HG03095 (cell line): ENCODE results near the gene PADI4.

Experiments
- ATAC-seq: cut with Tn5 transposase; IDR thresholded peaks from one replicate; pipeline ENCODE4 v1.9.1; 2021; ENCODE audit warnings: moderate library complexity; ENCODE audit not compliant: unreplicated experiment

PADI4 gene

DNA sequence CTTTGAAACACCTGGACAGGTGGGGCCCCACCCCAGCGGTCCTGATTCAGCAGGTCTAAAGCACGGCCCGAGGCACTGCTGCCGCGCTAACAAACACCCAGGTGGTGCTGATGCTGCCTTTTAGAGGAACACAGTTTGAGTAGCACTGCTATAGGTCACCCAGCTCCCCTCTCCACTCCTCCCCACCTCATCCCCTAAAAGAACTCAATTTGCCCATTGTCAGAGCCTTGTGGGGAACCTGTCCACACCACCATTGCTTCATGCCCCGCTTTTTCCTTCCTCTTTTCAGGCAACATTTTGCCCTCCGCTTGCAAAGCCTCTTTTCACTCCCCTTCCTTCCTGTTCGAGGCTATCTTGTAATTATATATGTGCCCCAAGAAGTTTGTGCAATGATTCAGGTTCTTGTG is 26.2 kb upstream of the PADI4 start:
- ATAC-seq: no peak

DNA sequence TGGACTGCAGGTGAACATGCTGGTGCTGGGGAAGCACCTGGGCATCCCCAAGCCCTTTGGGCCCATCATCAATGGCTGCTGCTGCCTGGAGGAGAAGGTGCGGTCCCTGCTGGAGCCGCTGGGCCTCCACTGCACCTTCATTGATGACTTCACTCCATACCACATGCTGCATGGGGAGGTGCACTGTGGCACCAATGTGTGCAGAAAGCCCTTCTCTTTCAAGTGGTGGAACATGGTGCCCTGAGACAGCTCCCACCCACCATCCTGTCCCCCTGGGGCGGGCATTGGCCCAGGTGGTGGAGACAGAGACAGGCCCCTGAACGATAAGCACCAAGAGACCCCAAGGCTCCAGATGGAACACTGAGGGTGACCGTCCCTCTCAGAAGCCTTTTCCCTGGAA is 25.2 kb upstream of the PADI4 start:
- ATAC-seq: no peak

DNA sequence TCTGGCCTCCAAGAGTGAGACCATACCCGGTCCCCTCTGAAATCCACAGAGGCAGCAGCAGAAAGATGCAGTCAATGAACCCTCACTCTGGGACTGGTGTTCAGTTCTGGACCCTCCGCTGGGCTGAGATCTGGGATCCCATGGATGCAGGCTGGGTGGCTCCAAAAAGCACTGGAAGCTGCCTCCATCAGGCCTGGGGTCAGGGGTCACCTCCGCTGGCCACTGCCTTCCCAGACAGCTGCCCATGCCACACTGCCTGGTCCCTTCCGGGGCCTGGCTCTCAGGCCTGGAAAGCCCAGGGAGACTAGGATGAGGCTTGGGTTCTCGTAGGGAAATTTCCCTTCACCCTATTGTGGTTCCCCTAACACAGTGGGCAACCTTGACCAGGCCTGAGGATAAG is 21.4 kb upstream of the PADI4 start:
- ATAC-seq: no peak

DNA sequence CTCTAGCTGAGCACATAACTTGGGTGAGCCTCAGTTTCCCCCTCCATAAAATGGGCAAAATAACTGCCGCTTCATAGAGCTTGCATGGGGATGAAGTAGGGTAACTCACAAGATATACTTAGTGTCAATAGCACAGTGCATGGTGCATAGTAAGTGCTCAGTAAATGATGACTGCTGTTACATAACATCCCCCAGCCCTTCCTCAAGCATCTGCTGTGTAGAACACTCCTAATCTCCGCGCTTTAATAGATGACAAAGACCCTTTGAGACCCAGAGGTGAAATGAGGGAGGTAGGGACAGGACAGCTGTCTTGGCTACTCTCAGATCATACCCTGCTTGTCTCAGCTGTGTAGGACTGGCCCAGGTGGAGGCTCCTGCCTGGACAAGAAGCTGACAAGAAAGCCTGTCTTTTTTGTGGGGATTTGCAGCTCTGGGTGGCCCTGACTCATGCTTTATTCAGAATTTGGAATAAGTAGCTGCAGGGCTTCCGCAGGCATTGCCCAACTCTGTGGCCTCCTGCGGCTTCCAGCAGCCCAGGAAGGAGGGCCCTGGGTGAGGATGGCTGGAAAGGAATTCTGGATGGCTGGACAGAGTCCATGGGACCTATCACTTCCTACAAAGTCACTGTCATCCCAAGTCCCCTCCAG is 20.7 kb upstream of the PADI4 start:
- no peak for ATAC-seq

DNA sequence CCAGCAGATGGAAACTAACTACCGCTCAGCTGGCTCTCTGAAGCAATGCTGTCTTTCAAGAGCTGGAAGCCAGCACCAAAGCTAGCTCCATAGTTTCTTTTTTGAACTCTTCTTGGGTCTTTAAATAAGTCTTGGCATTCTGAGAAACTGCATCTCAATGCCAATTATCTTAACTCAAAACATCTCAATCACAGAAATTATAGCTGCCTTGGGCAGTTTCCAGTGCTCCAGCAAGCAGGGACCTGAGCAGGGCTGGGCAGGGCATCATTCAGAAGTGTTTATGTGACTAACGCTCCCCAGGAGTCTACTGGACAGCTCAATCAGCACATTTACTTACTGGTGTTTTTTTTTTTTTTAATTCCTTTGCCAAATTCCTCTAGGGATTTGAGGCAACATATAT is 18.3 kb upstream of the PADI4 start:
- ATAC-seq: no peak

DNA sequence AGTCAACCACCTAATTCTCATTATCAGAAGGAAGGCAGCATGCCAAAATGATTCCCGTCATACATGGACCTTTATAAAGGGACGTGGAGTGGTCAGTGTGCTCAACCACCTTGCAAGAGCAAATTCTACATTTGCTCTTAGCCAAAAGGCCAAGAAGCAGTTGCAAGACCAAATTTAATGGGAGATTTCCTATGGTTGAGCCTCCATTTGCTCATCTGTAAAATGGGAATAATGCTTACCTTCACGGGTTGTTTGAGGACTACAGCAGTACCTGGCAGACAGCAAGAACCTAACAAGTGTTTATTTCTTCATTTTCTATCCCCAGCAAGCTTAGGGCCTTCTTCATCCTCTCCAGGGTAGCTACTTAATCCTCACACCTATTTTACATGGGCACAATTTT is 17.4 kb upstream of the PADI4 start:
- ATAC-seq: no peak

DNA sequence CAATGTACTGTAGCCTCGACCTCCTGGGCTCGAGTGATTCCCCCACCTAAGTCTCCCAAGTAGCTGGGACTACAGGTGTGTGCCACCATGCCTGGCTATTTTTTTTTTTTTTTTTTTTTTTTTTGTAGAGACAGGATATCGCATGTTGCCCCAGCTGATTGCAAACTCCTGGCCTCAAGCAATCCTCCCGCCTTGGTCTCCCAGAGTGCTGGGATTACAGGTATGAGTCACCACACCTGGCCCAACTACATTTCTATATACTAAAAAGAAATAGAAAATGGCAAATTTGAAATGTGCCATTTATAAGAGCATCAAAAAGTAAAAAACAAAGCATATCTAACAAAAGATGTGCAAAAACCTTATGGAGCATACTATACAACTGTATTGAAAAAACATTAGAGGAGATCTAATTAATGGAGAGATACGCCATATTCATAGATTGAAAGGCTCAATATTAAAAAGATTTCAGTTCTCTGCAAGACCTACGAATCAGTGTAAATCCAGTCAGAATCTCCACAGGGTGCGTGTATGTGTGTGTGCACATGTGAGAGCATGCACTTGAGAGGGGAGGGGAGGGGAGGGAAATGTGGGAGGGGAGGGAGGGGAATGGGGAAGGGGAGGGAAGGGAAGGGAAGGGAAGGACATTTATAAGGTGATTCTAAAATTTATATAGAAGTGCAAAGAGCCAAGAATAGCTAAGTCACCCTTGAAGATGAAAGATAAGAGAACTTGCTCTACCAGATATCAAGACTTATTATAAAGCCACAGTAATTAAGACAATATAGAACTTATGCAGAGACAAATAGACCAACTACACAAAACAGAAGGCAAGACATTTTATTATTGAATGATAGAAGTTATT is 15.5 kb upstream of the PADI4 start:
- ATAC-seq: no peak

DNA sequence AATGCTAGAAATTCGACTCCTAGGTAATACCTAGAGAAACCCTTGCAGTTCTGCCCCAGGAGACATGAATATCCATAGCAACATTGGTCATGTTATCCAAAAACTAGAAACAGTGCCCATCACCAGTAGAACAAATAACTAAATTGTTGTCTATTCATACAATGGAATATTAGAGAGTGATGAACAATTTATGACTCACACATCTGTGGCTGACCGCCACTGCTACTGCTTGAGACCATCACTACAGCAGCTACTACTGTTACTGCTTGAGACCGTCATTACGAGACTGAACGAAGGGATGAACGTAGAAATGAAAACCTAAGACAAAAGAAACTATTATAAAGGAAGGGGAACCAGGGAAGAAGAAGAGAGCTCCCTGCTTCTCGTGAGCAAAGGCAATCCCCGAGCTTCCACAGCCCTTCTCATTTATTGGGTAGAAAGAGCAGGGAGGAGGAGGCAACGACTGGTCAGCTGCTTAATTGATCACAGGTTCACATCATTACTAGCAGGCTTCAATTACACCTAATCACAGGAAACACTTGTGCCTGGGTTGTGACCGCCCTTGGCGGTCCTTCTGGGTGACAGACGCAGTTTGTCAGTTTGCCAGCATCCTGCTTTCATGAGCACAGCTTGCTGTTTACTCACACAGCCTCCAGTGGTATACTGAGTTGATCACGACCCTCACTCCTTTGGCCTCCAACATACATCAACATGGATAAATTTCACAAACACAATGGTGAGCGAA is 14.1 kb upstream of the PADI4 start:
- ATAC-seq: no peak

DNA sequence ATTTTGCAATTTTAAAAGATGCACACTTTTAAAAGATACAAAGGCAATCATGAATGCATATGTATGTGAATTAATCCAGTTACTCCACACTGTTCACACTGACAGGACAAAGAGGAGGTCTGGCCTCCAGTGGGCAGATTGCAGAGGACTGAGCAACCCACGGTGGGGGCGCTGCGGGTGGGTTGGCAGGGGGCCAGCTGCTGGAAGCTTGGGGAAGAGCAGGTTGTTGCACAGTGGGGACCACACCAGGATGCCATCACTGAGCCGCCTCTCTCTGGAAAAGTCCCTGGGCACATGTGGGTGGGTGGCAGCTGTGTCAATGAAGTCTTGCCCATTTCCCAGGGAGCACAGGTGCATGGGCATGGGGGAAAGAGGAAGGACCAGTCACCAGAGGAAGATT is 12.7 kb upstream of the PADI4 start:
- no peak for ATAC-seq

DNA sequence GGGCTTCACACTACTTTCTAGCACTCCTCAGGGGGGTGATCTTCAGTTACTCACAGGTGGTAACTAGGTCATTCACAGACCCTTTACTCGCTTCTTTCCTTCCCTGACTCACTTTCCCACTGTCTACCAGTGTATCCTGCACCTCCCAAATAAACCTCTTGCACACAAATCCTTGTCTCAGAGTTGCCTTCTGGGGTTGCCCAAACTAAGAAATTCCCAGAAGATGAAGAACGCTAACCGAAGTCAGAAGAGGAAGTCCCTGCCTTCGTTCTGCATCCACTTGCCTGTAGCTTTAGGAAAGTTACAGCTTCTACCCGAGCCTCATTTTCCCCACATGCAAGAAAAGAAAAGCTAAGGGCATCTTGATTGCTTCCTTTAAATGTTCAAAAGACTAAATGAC is 11.9 kb upstream of the PADI4 start:
- ATAC-seq: no peak

DNA sequence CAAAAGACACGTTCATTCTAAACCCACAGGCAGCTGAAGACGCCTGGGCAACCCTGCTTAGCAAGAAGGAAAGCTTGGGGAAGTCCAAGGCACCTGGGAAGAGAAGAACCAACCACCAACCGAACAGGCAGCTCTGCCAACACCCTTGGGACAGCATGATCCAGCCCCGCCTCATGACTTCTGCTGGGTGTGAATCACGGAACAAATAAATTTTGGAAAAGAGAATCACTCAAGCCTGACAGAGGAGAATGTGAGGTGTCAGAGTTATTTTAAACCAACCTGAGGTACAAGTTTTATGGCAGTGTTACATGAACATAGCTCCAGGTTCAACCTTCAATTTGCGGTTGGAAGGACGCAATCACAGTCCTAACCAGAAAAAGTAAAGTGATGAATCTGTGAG is 10.0 kb upstream of the PADI4 start:
- ATAC-seq: no peak

DNA sequence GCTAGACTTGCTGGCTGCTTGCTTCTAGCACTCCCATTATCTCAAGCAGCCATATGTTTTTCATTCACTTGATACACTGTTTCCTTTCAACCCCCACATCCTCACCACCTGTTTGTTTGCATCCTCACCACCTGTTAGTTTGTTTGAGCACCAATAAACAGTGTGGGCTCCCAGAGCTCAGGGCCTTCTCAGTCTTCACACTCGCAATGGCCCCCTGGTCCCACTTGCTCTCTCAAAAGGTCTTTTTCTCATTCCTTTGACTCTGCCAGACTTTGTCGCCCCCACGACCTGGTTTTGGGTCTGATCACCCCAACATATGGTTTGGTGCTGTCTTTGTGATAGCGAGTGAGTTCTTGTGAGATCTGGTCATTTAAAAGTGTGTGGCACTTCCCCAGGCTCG is 6.2 kb upstream of the PADI4 start:
- ATAC-seq: no peak

DNA sequence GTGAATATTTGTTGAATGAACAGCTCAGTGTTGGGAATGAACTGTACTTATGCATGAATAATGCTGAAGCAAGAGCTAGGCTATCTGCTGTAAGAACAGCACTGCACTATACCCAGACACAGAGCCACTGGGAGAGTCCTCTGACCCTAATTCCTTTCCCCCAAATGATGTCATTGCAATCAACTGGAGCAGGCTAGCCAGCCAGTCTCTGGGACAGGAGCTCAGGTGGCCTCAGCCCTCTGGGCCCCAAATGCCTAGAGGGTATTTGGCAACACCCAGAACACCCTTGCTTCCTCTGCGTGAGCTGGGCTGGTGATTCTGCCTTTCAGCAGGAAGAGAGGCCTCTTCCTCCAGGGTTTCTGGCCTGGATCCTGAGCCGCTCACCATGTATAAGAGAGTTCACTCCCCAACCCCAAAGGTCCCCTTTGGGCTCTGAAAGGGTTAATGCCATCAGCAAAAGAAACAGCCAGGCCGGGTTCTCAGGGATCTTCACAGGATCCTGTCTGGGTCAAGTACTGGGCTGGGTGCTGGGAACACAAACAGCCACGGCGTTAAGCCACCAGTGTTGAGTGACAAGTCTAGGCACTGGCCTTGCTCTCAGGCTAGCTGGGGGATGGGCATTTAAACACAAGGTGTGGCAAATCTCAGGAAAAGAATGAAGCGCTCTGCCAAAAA is 3.7 kb upstream of the PADI4 start:
- no peak for ATAC-seq

DNA sequence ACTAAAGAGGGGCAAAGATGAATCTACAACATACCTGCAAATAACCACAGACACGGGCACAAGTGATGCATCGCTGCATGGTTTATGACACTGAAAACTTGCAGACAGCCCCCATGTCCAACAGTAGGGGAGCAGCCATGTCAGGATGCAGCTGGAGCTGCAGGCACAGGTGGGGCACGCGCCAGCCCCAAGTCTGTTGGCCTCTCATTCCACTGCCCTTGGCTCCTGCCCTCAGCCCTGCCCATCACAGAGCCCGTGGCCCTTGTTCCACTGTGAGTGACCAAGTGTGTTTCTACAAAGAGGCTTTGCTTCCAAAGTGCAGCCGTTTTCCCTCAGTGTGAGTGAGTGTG is 3.2 kb upstream of the PADI4 start:
- no peak for ATAC-seq

DNA sequence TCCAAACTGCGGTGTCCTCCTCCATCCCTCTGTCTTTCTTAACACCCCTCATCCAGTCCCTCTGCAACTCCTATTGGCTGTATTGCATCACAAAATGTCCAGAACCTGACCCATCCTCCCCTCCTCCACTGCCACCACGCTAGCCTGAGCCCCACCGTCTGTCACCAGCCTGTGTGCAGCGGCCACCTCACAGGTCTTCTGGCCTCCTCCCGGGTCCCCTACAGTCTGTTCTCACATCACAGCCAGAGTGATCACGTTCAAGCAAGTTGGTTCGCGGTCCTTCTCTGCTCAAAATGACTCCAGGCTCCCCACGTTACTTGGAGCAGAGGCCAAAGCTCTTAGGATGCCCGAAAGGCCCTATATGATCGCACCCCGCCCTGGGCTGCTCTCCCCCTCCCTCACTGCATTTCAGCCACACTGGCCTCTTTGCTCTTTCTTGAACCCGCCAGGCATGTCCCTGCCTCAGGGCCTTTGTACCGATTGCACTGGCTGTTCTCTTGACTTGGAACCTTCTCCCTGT is 2.4 kb upstream of the PADI4 start:
- no peak for ATAC-seq

DNA sequence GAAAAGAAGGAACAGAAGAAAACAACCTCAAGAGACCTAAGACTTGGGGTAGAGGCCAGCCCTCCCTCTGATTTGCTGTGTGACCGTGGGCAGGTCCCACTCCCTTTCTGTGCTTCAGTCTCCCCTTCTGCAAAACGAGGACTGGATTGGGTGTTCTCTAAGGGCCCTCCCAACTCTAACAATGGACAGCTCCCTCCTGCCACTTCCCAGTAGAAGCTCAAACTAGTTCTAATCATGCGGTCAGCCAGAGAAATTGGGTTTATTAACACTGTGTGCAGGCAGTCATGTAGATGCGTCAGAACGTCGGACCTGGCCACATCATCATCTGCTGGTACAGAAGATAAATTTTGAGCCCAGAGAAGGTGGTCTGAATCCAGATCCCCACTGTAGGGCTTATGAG is 1.6 kb upstream of the PADI4 start:
- ATAC-seq: no peak

DNA sequence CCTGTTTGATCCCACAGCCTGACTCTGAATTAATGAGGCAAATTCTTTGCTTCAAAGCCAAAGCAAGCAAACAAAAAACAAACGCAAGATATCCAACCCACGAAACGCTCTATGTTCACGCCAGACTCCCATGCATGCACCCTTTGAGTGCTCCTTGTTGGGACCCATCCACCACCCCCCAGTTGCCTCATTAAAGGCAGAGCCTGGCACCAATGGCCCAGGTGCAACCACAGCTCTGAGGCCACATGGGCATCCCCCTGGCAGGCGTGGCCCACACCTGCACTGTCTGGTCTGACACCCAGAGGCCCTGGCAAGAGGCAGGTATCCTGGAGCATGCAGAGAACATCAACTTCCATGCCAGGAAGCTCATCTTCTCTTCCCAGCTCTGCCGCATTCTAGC is 1.1 kb upstream of the PADI4 start:
- ATAC-seq: no peak

DNA sequence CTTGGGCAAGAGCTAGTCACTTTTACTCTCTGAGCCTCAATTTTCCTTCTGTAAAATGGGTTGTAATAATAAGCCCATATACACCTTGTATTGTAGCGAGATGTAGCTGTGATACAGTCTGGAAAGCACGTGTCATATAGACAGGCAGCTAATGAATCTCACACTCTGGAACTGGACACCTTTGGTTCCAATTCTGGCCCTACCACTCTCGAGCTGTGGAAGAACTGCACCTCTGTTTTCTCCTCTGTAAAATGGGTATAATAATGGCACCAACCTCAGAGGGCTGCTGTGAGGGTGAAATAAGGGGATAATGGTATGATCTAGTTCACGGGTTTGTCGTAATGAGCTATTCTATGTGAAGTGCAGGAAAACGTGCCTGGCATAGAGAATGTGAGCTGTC is 668 bp upstream of the PADI4 start:
- ATAC-seq: no peak

DNA sequence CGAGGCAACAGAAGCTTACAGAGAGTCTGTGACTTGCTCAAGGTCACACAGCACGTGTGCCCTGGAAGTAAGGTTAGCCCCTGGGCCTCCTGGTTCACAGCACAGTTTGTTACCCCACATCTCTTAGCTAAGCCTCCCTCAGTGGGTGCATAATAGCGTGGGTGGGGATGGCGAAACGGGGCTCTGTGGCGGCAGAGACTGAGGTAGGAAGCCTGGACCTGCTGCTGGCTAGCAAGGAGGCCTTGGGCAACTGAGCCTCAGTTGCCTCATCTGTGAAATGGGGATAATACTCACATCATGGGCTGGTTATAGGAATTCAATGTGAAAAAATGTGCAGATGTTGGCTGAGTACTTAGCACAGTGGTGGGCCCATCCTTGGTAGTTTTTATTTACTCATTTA is 596 bp downstream of the PADI4 start:
- no peak for ATAC-seq

DNA sequence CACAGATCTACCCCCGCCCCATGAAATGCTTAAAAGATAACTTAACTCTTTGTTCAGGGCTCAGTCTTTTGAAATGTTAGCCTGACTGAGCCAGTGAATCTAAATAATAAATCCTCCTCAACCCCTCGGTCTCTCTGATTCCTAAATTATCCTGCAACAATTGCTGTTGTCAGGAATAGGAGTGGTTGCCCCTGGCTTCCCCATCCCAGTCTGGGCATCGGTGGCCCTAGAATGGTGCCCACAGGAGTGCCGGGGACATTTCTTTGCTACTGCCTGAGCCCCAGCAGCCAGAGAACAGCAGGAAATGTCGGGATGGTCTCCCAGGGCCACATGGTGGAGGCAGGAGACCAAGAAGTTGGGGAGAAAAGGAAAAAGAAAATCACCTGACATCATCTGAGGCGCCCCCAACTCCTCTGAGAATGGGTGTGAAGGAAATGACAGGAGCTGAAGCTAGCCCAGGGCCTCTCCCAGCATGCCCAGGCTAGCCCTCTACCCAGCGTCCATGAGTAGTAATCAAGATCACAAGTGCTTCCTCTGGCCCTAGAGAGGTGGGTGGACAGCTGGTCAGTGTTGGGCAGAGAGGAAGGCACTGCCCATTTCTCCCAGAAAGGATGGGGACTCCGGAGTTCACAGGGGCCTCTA is 1.6 kb downstream of the PADI4 start:
- no peak for ATAC-seq
